Mesenchymal stem cell (in vitro differentiated cells and primary cell): Measurements from ENCODE around the gene COX7A1. TPM values are rescaled to one million over a fixed set of nuclear protein-coding genes. Genes with fewer than 3 reads are reported as not detected.
A peak's percentile ranks its signal among the peaks of the same experiment; 100 is the strongest.

ENCODE experiments used
- DNase-seq: peaks from one replicate; pipeline ENCODE4 v3.0.0-alpha.2; 2013
- H2AFZ ChIP-seq: one replicate; pipeline ENCODE4 v1.6.1; 2013; ENCODE audit warnings: low read depth, mild to moderate bottlenecking, control low read depth, inconsistent platforms, low read length, moderate library complexity
- H2AK5ac ChIP-seq: 2 replicates; pipeline ENCODE4 v1.6.1; 2013; ENCODE audit warnings: low read length, moderate library complexity, mild to moderate bottlenecking, inconsistent platforms; ENCODE audit not compliant: severe bottlenecking
- H2BK120ac ChIP-seq: one replicate; pipeline ENCODE4 v1.6.1; 2013; ENCODE audit warnings: low read depth, mild to moderate bottlenecking, inconsistent platforms, low read length, moderate library complexity
- H2BK12ac ChIP-seq, 2 experiments: one replicate each; pipeline ENCODE4 v1.6.1; 2013; ENCODE audit warnings: inconsistent platforms in 2 of 2, low read length in 2 of 2, mild to moderate bottlenecking in 2 of 2, moderate library complexity in 2 of 2, control low read depth in 1 of 2
- H2BK15ac ChIP-seq: one replicate; pipeline ENCODE4 v1.6.1; 2013; ENCODE audit warnings: mild to moderate bottlenecking, low read depth, inconsistent platforms; ENCODE audit not compliant: poor library complexity, severe bottlenecking
- H2BK5ac ChIP-seq: 2 replicates; pipeline ENCODE4 v1.6.1; 2013; ENCODE audit warnings: low read depth, mild to moderate bottlenecking, low read length, control low read depth, inconsistent platforms; ENCODE audit not compliant: poor library complexity, severe bottlenecking
- H3K14ac ChIP-seq, 2 experiments: one replicate each; pipeline ENCODE4 v1.6.1; 2013; ENCODE audit warnings: inconsistent platforms in 2 of 2, low read length in 2 of 2, control low read depth in 1 of 2, mild to moderate bottlenecking in 1 of 2, moderate library complexity in 1 of 2
- H3K18ac ChIP-seq, 2 experiments: one replicate each; pipeline ENCODE4 v1.6.1; 2013; ENCODE audit warnings: inconsistent platforms in 2 of 2, low read length in 2 of 2, control low read depth in 1 of 2, low read depth in 1 of 2, mild to moderate bottlenecking in 1 of 2
- H3K23ac ChIP-seq, 2 experiments: one replicate each; pipeline ENCODE4 v1.6.1; 2013; ENCODE audit warnings: inconsistent platforms in 2 of 2, low read length in 2 of 2, mild to moderate bottlenecking in 2 of 2, moderate library complexity in 2 of 2, control low read depth in 1 of 2
- H3K27ac ChIP-seq: 2 replicates; pipeline ENCODE4 v1.5.1; 2013; ENCODE audit warnings: mild to moderate bottlenecking, moderate library complexity, low read length, control low read depth, inconsistent platforms; ENCODE audit not compliant: poor library complexity, severe bottlenecking
- H3K27me3 ChIP-seq, 2 experiments: 2 replicates each; pipeline versions ENCODE4 v1.6.1 to v1.7.0; 2013; ENCODE audit warnings: low read length in 2 of 2, mild to moderate bottlenecking in 2 of 2, moderate library complexity in 2 of 2, control low read depth in 1 of 2, inconsistent platforms in 1 of 2; ENCODE audit not compliant: control insufficient read depth in 1 of 2, insufficient read depth in 1 of 2
- H3K36me3 ChIP-seq, 2 experiments: 2 replicates each; pipeline versions ENCODE4 v1.6.1 to v1.7.0; 2013; ENCODE audit warnings: low read length in 2 of 2, control low read depth in 1 of 2, inconsistent platforms in 1 of 2, low read depth in 1 of 2, mild to moderate bottlenecking in 1 of 2; ENCODE audit not compliant: insufficient read depth in 2 of 2, control insufficient read depth in 1 of 2
- H3K4ac ChIP-seq, 2 experiments: one replicate each; pipeline ENCODE4 v1.6.1; 2013; ENCODE audit warnings: inconsistent platforms in 2 of 2, low read length in 2 of 2, mild to moderate bottlenecking in 2 of 2, moderate library complexity in 2 of 2, control low read depth in 1 of 2, low read depth in 1 of 2
- H3K4me1 ChIP-seq: 2 replicates; pipeline ENCODE4 v1.6.1; 2013; ENCODE audit warnings: low read depth, low read length, control low read depth; ENCODE audit not compliant: control insufficient read depth, insufficient read depth
- H3K4me2 ChIP-seq: 2 replicates; pipeline ENCODE4 v1.6.1; 2013; ENCODE audit warnings: low read length, mild to moderate bottlenecking, inconsistent platforms; ENCODE audit not compliant: poor library complexity, severe bottlenecking
- H3K4me3 ChIP-seq, 2 experiments: 2 replicates each; pipeline versions ENCODE4 v1.5.1 to v1.7.0; 2013; ENCODE audit warnings: low read length in 2 of 2, mild to moderate bottlenecking in 2 of 2, control low read depth in 1 of 2, low read depth in 1 of 2; ENCODE audit not compliant: insufficient read depth in 1 of 2
- H3K79me1 ChIP-seq: replicated peaks from 2 replicates; pipeline ENCODE4 v1.6.1; 2013; ENCODE audit warnings: mild to moderate bottlenecking, control low read depth, low read length, inconsistent platforms; ENCODE audit not compliant: poor library complexity, severe bottlenecking
- H3K9ac ChIP-seq: 2 replicates; pipeline ENCODE4 v1.7.0; 2013; ENCODE audit warnings: mild to moderate bottlenecking, low read length, moderate library complexity
- H3K9me3 ChIP-seq: 2 replicates; pipeline ENCODE4 v1.7.0; 2013; ENCODE audit warnings: mild to moderate bottlenecking, low read length; ENCODE audit not compliant: control insufficient read depth
- H4K8ac ChIP-seq: one replicate; pipeline ENCODE4 v1.6.1; 2013; ENCODE audit warnings: inconsistent platforms, mild to moderate bottlenecking, low read length, moderate library complexity
- H4K91ac ChIP-seq: one replicate; pipeline ENCODE4 v1.6.1; 2013; ENCODE audit warnings: mild to moderate bottlenecking, low read length, inconsistent platforms
- WGBS: methylation state at CpG from one replicate; pipeline ENCODE4 v1.1.7; 2013; ENCODE audit warnings: mixed read lengths; 5-methylcytosine and 5-hydroxymethylcytosine counted together
- polyA plus RNA-seq, 2 experiments: library from polyadenylated mRNA; stranded (reverse); fragments of 200-250 nt; gene quantifications; one replicate each; pipeline ENCODE4 v1.2.3, GENCODE V29; 2013

COX7A1 gene
- polyA plus RNA-seq (2013, experiment 1 of 2): not detected
- not detected for polyA plus RNA-seq (2013, experiment 2 of 2)

DNA sequence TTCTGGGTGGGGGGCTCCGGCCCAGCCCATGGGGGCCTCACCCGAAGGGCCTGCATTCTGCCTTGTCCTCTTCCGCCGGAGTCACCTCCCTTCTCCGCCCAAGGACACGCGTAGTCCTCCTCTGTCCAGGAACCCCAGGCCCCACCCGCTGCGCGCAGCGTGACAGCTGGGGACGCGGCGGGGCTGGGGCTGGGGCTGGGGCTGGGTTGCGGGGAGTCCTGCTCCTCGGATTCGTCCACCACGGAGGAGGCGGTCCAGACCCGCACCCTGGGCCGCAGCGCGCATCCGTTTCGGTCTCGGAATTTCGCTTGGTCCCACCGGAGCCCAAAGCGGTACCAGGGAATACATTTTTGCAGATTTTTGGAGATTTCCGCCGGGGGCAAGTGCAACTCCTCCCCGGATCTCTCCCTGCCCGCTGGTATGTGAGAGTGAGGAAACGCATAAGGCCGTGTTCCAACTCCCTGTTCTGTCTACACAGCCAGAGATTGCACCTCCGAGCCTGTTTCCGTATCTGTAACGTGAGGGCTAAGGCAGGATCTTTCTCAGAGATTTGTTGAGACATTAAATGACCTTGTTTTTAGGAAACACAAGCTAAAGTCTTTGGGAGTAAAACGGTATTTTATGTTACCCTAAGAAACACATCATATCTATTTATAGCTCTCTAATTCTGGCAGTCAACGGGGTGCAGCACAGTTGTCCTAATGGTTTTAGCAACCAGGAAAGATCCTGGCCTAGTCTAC, at the start of gene COX7A1:
Gene COX7A1 (minus strand): TSS at position 96 of the 740 bp plus-strand sequence. CDS start 40 bp downstream, at position 56.
- H3K14ac ChIP-seq: no peak within 1 kb of the TSS
- H3K23ac ChIP-seq: no peak within 1 kb of the TSS
- H2AFZ ChIP-seq: no peak within 1 kb of the TSS
- H2BK120ac ChIP-seq: no peak within 1 kb of the TSS
- H3K4me1 ChIP-seq: peaks cover 6% of the 10 kb centered on the region
- H2BK5ac ChIP-seq: no peak within 1 kb of the TSS
- H3K4ac ChIP-seq: no peak within 1 kb of the TSS
- no peak within 1 kb of the TSS for H4K91ac ChIP-seq
- H3K9ac ChIP-seq: peak within 1 kb of the TSS; percentile 95
- H2AK5ac ChIP-seq: no peak within 1 kb of the TSS
- H3K36me3 ChIP-seq: peaks cover 33 to 60% of the 10 kb centered on the region in 2 experiments
- peaks cover 24% of the 10 kb centered on the region for H3K79me1 ChIP-seq
- H3K27me3 ChIP-seq: no peaks in the 10 kb centered on the region
- no peak within 1 kb of the TSS for H3K27ac ChIP-seq
- H2BK15ac ChIP-seq: no peak within 1 kb of the TSS
- no peak for DNase-seq
- H3K4me3 ChIP-seq: peak within 1 kb of the TSS in 1 of 2 experiments; percentile 83
- no peaks in the 10 kb centered on the region for H3K9me3 ChIP-seq
- H2BK12ac ChIP-seq: no peak within 1 kb of the TSS
- no peak within 1 kb of the TSS for H3K4me2 ChIP-seq
- H3K18ac ChIP-seq: no peak within 1 kb of the TSS
- H4K8ac ChIP-seq: no peak within 1 kb of the TSS
- 98% methylated on average over 37 of the region's 40 CpGs for WGBS

DNA sequence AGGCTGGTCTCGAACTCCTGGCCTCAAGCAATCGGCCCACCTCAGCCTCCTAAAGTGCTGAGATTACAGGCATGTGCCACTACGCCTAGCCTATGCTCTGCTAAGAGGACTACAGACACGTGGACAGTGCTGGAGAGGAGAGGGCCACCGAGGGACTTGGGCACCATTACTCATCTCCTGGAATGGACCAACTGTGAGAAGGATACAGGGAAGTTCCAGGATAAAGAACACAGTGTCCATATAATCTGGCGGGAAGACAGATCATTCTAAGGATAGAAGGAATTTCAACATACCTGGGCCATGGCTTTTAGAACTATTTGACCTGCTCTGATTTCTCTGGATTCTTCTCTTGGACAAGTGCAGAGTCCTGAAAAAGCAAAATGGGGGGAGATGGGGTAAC, 49.4 kb upstream of the COX7A1 start:
- Histone ChIP-seq H3K27ac (no peak overlapping the region), H3K4ac (no peak overlapping the region), H2AK5ac (no peak overlapping the region), H3K23ac (no peak overlapping the region), H2BK120ac (no peak overlapping the region), H3K18ac (no peak overlapping the region), H2BK15ac (no peak overlapping the region), H3K27me3 (no peaks in the 10 kb centered on the region), H4K91ac (no peak overlapping the region), H2AFZ (no peak overlapping the region), H2BK5ac (no peak overlapping the region), H3K36me3 (peaks cover 9 to 22% of the 10 kb centered on the region in 2 experiments), H3K9me3 (no peaks in the 10 kb centered on the region), H3K9ac (no peak overlapping the region), H3K4me2 (no peak overlapping the region), H3K4me1 (no peaks in the 10 kb centered on the region), H2BK12ac (no peak overlapping the region), H3K4me3 (no peak overlapping the region), H3K14ac (no peak overlapping the region), H4K8ac (no peak overlapping the region), H3K79me1 (peaks cover 12% of the 10 kb centered on the region)
- 87% methylated on average over 6 of the region's 6 CpGs for WGBS
- DNase-seq: no peak

DNA sequence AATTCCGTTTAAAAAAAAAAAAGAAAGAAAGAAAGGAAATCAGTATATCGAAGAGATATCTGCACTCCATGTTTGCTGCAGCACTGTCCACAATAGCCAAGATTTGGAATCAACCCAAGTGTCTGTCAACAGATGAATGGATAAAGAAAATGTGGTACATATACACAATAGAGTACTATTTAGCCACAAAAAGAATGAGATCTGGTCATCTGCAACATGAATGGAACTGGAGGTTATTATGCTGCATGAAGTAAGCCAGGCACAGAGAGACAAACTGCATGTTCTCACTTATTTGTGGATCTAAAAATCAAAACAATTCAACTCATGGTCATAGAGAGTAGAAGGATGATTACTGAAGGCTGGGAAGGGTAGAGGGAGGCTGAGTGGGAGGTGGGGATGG, 45.9 kb upstream of the COX7A1 start:
- Histone ChIP-seq H3K4me3 (no peak overlapping the region), H3K27ac (no peak overlapping the region), H3K27me3 (no peaks in the 10 kb centered on the region), H2AK5ac (no peak overlapping the region), H2BK15ac (no peak overlapping the region), H3K79me1 (peaks cover 4% of the 10 kb centered on the region), H2BK120ac (no peak overlapping the region), H2AFZ (no peak overlapping the region), H3K23ac (no peak overlapping the region), H3K4me2 (no peak overlapping the region), H3K4ac (no peak overlapping the region), H4K8ac (no peak overlapping the region), H3K4me1 (peaks cover 2% of the 10 kb centered on the region), H3K18ac (no peak overlapping the region), H3K36me3 (peaks cover 22 to 32% of the 10 kb centered on the region in 2 experiments), H3K9me3 (no peaks in the 10 kb centered on the region), H2BK12ac (no peak overlapping the region), H3K9ac (no peak overlapping the region), H2BK5ac (no peak overlapping the region), H4K91ac (no peak overlapping the region), H3K14ac (no peak overlapping the region)
- no peak for DNase-seq
- 88% methylated on average over 1 of the region's 2 CpGs for WGBS

DNA sequence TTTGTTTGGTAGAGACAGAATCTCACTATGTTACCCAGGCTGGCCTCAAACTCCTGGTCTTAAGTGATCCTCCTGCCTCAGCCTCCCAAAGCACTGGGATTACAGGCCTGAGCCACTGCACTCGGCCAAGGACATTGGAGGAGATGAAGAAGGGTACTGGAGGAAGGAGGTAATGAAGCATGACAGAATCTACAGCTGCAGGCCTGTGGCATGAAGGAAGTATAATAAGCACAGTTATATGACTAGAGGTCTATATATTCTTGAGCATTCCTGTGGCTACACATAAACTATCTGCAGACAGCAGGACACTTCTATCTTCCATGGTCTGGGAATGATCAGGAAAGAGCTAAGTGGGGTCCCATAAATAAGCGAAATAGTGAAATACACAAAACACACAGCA, 44.0 kb upstream of the COX7A1 start:
- Histone ChIP-seq H3K79me1 (no peaks in the 10 kb centered on the region), H3K23ac (no peak overlapping the region)
- WGBS: 83% methylated on average over 2 of the region's 2 CpGs

More for the DNA sequence above, 44.0 kb upstream of the COX7A1 start:
- Histone ChIP-seq H3K14ac (no peak overlapping the region), H4K8ac (no peak overlapping the region), H3K4ac (no peak overlapping the region), H3K4me3 (no peak overlapping the region), H2AFZ (no peak overlapping the region), H3K36me3 (peaks cover 18 to 32% of the 10 kb centered on the region in 2 experiments), H3K4me2 (no peak overlapping the region), H2AK5ac (no peak overlapping the region), H2BK5ac (no peak overlapping the region), H2BK120ac (no peak overlapping the region), H2BK12ac (no peak overlapping the region), H3K9me3 (no peaks in the 10 kb centered on the region), H2BK15ac (no peak overlapping the region), H3K27ac (peak overlapping the region; percentile 60), H3K27me3 (no peaks in the 10 kb centered on the region), H3K9ac (no peak overlapping the region), H4K91ac (no peak overlapping the region), H3K18ac (no peak overlapping the region), H3K4me1 (peaks cover 2% of the 10 kb centered on the region)
- no peak for DNase-seq
